Uterus (tissue), 4 donors: ENCODE measurements around the gene INTS1. TPM values are rescaled to one million over a fixed set of nuclear protein-coding genes. Genes with fewer than 3 reads are reported as not detected.
A peak's percentile ranks its signal among the peaks of the same experiment; 100 is the strongest.

Experiments used
- DNase-seq, 2 donors: peaks; one replicate each; pipeline ENCODE4 v3.0.0-alpha.2; 2019 to 2020
- H3K27ac ChIP-seq, 2 donors: fragments of 200-600 bp; sonication (generic); 1 replicate in 1 of 2; 2 replicates in 1 of 2; pipeline ENCODE4 v1.5.1; 2016 to 2018
- H3K27me3 ChIP-seq, 2 donors: fragments of 200-600 bp; sonication (generic); one replicate each; pipeline ENCODE4 v1.5.1; 2018 to 2019; ENCODE audit warnings: control low read depth in 1 of 2
- H3K36me3 ChIP-seq, 2 donors: fragments of 200-600 bp; sonication (generic); one replicate each; pipeline ENCODE4 v1.5.1; 2019; ENCODE audit warnings: control low read depth in 1 of 2
- H3K4me1 ChIP-seq, 2 donors: fragments of 200-600 bp; sonication (generic); one replicate each; pipeline ENCODE4 v1.5.1; 2018 to 2019; ENCODE audit warnings: control low read depth in 1 of 2
- H3K4me3 ChIP-seq, 2 donors: fragments of 200-600 bp; sonication (generic); 1 replicate in 1 of 2; 2 replicates in 1 of 2; pipeline ENCODE4 v1.5.1; 2018 to 2019; ENCODE audit warnings: mild to moderate bottlenecking in 1 of 2
- H3K9me3 ChIP-seq, 2 donors: fragments of 200-600 bp; sonication (generic); one replicate each; pipeline ENCODE4 v1.5.1; 2019; ENCODE audit warnings: control low read depth in 1 of 2
- CTCF ChIP-seq, 4 experiments: fragments of 200-600 bp in 2 of 4; fragments of 450-650 bp in 2 of 4; sonication (generic) in 2 of 4; IDR thresholded peaks; one replicate each; pipeline ENCODE4 v1.5.1; 2016 to 2019; ENCODE audit warnings: antibody characterized with exemption in 4 of 4, mild to moderate bottlenecking in 2 of 4, moderate library complexity in 1 of 4
- POLR2A ChIP-seq, 2 donors: fragments of 450-650 bp; IDR thresholded peaks; one replicate each; pipeline ENCODE4 v1.6.1; 2016; ENCODE audit warnings: antibody characterized with exemption in 2 of 2, mild to moderate bottlenecking in 1 of 2, moderate library complexity in 1 of 2
- intact Hi-C: fragments of 100-400 bp; cut with DNase I; formaldehyde crosslinking; loops from one replicate; pipeline ENCODE4 v1.15.1; 2023; ENCODE audit warnings: low total_unique reads
- total RNA-seq, 4 donors: library from RNA; depleted of rRNA in 3 of 4; stranded (reverse); fragments of >200 nt in 3 of 4; gene quantifications; one replicate each; pipeline versions ENCODE4 v1.1.0 to v1.2.4, GENCODE V29; 2014 to 2023
- donor health status: DM: yes; HTN: yes; CAD: no.

The INTS1 gene
- total RNA-seq, 4 donors from 2014 or later: 8.2 to 68.9 (median 30.3) TPM

DNA sequence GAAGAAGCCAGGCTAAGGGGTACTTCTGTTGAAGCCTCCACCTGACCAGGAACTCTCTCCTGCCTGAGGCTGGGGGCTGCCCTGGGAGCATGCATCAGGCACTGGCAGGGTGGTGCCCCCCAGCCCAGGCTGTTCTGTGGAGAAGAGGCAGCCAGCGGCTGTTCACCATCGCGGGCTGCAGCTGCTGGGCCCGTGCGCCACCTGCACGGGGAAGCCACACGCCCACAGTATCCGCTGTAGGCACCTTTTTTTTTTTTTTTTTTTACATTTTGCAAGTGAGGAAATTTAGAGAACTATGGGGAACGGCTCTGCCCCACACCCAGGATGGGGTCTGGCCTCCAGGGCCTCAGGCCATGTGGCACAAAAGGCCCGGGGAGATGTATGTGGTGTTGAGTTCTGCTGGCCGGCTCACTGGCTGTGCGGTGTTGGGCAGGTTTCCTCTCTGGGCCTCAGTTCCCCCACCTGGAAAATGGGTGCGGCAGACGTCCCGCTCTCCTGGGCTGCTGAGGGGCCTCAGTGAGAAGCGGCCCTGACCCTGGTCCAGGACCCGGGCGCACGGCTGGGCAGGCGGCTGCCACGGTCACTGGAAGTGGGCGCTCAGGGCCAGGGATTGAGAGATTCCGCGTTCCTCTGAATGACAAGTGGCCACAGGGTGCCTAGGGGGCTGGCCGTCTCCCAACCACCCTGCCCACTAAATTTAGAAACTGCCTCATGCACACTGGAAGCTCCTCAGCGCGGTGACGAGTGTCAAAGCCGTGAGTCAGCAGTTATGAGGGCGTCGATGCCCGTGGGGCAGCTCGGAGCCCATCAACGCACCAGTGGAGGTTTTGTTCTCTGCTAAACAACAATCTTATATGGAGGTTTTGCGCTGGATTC lies 8.8 kb upstream of the INTS1 start:
- peak; percentile 51 to 55 for DNase-seq
- Histone ChIP-seq H3K4me3 (no peak overlapping the region), H3K27ac (peak overlapping the region; percentile 69 to 93), H3K4me1 (peaks cover 0 to 4% of the 10 kb centered on the region in 2 donors), H3K9me3 (no peaks in the 10 kb centered on the region), H3K27me3 (no peaks in the 10 kb centered on the region), H3K36me3 (no peaks in the 10 kb centered on the region)
- intact Hi-C loops: no loop called here
- TF ChIP-seq POLR2A (IDR thresholded peaks at IDR 0.05): no peak
- no peak for TF ChIP-seq CTCF (IDR thresholded peaks at IDR 0.05)

- DNase-seq: no peak
- TF ChIP-seq POLR2A (IDR thresholded peaks at IDR 0.05) (no peak), CTCF (IDR thresholded peaks at IDR 0.05) (no peak)
- H3K27me3 ChIP-seq: no peaks in the 10 kb centered on the region
- H3K9me3 ChIP-seq: no peaks in the 10 kb centered on the region
- no peak overlapping the region for H3K27ac ChIP-seq
- H3K4me1 ChIP-seq: peaks cover 0 to 4% of the 10 kb centered on the region in 2 donors
- no peaks in the 10 kb centered on the region for H3K36me3 ChIP-seq
- intact Hi-C loops: no loop called here
- H3K4me3 ChIP-seq: no peak overlapping the region
Measured at GRCh38 chr7:1511444-1512422, 7.5 kb upstream of the INTS1 start.

GRCh38 chr7:1510780-1511154 lies 6.6 kb upstream of the INTS1 start:
- no peak for DNase-seq
- intact Hi-C loops: no loop called here
- no peaks in the 10 kb centered on the region for H3K36me3 ChIP-seq
- no peak overlapping the region for H3K27ac ChIP-seq
- peaks cover 0 to 4% of the 10 kb centered on the region in 2 donors for H3K4me1 ChIP-seq
- H3K27me3 ChIP-seq: no peaks in the 10 kb centered on the region
- no peaks in the 10 kb centered on the region for H3K9me3 ChIP-seq
- no peak overlapping the region for H3K4me3 ChIP-seq
- no peak for TF ChIP-seq CTCF (IDR thresholded peaks at IDR 0.05)
- no peak for TF ChIP-seq POLR2A (IDR thresholded peaks at IDR 0.05)

- Histone ChIP-seq H3K4me3 (no peak overlapping the region), H3K36me3 (no peaks in the 10 kb centered on the region), H3K27ac (no peak overlapping the region), H3K27me3 (no peaks in the 10 kb centered on the region), H3K4me1 (peaks cover 0 to 4% of the 10 kb centered on the region in 2 donors), H3K9me3 (no peaks in the 10 kb centered on the region)
- intact Hi-C loops: loop anchor here (10.0 kb wide), 1 partner anchor 56 kb away; no protein-coding TSS in a partner anchor
- DNase-seq: no peak
- TF ChIP-seq POLR2A (IDR thresholded peaks at IDR 0.05): no peak
- TF ChIP-seq CTCF (IDR thresholded peaks at IDR 0.05): no peak
Measured at GRCh38 chr7:1509226-1509625, 5.0 kb upstream of the INTS1 start.
